Measurements from ENCODE around the gene KLHL28.

KLHL28 gene

GRCh38 chr14:44914849-44915248 is 46.9 kb downstream of the KLHL28 start:
- no peak overlapping the region for H3K4me3 ChIP-seq (ENCODE audit: control insufficient read depth, low read depth, low read length)
- TF ChIP-seq CTCF (IDR thresholded peaks at IDR 0.05; ENCODE audit: control insufficient read depth, insufficient read depth, low read depth, low read length, missing control alignments): no peak
- DNase-seq (ENCODE audit: low read depth): no peak

GRCh38 chr14:44912041-44912869 is 49.5 kb downstream of the KLHL28 start:
- DNase-seq (ENCODE audit: low read depth): no peak
- peak overlapping the region; percentile 30 for H3K4me3 ChIP-seq (ENCODE audit: control insufficient read depth, low read depth, low read length)
- TF ChIP-seq CTCF (IDR thresholded peaks at IDR 0.05; ENCODE audit: control insufficient read depth, insufficient read depth, low read depth, low read length, missing control alignments): no peak

- no peak for TF ChIP-seq CTCF (IDR thresholded peaks at IDR 0.05; ENCODE audit: control insufficient read depth, insufficient read depth, low read depth, low read length, missing control alignments)
- DNase-seq (ENCODE audit: low read depth): no peak
- H3K4me3 ChIP-seq (ENCODE audit: control insufficient read depth, low read depth, low read length): no peak overlapping the region
These were observed 50.9 kb downstream of the KLHL28 start for GRCh38 chr14:44910821-44911220.

- no peak for TF ChIP-seq CTCF (IDR thresholded peaks at IDR 0.05; ENCODE audit: control insufficient read depth, insufficient read depth, low read depth, low read length, missing control alignments)
- no peak overlapping the region for H3K4me3 ChIP-seq (ENCODE audit: control insufficient read depth, low read depth, low read length)
- DNase-seq (ENCODE audit: low read depth): no peak
These were observed 60.1 kb downstream of the KLHL28 start for GRCh38 chr14:44901696-44902095.

- no peak for DNase-seq (ENCODE audit: low read depth)
- H3K4me3 ChIP-seq (ENCODE audit: control insufficient read depth, low read depth, low read length): no peak overlapping the region; the same call in 1 of the 2 replicates
- TF ChIP-seq CTCF (IDR thresholded peaks at IDR 0.05; ENCODE audit: control insufficient read depth, insufficient read depth, low read depth, low read length, missing control alignments): no peak
These were observed 63.2 kb downstream of the KLHL28 start for GRCh38 chr14:44898551-44898950.

GRCh38 chr14:44897845-44898151 is 63.9 kb downstream of the KLHL28 start:
- no peak for DNase-seq (ENCODE audit: low read depth)
- H3K4me3 ChIP-seq (ENCODE audit: control insufficient read depth, low read depth, low read length): peak overlapping the region; percentile 73
- TF ChIP-seq CTCF (IDR thresholded peaks at IDR 0.05; ENCODE audit: control insufficient read depth, insufficient read depth, low read depth, low read length, missing control alignments): no peak

Measured in AG09309 (cell line).